IMR-90 (cell line): ENCODE data around the gene KCNMA1. TPM values are rescaled to one million over a fixed set of nuclear protein-coding genes. Genes with fewer than 3 reads are reported as not detected.

ENCODE experiments used
- ATAC-seq: fragments of 200-7000 bp; cut with Tn5 transposase; 2 replicates; pipeline ENCODE4 v1.9.1; 2020; ENCODE audit warnings: low read depth, mild to moderate bottlenecking, moderate library complexity
- BruUV-seq: library from RNA; stranded (reverse); fragments of 400-500 nt; replicated peaks from 2 replicates; lab custom pipeline; 2021; lab: Mats Ljungman, UMichigan
- CTCF ChIA-PET: fragments of 300-600 bp; formaldehyde crosslinking; extraction: SDS; loops from one replicate; lab custom pipeline; 2021; ENCODE audit warnings: antibody characterized with exemption; lab: Yijun Ruan, JAX
- POLR2A ChIA-PET: fragments of 300-600 bp; sonication (Branson Sonifier 250); formaldehyde crosslinking; loops from one replicate; lab custom pipeline; 2022; ENCODE audit warnings: antibody characterized with exemption; ENCODE audit not compliant: unreplicated experiment; lab: Charles Lee
- DNase-seq: peaks from one replicate; pipeline ENCODE4 v3.0.0; 2013
- H2AFZ ChIP-seq: replicated peaks from 2 replicates; pipeline ENCODE3; 2013; ENCODE audit warnings: low read length, mild to moderate bottlenecking; ENCODE audit not compliant: poor library complexity
- H2AK5ac ChIP-seq: 2 replicates; pipeline ENCODE4 v1.6.1; 2013; ENCODE audit warnings: low read depth, low read length, inconsistent platforms
- H2AK9ac ChIP-seq: replicated peaks from 2 replicates; pipeline ENCODE3; 2013; ENCODE audit warnings: mild to moderate bottlenecking, low read depth, low read length, moderate library complexity; ENCODE audit not compliant: poor library complexity
- H2BK120ac ChIP-seq: 2 replicates; pipeline ENCODE4 v1.6.1; 2013; ENCODE audit warnings: low read depth, low read length, inconsistent platforms
- H2BK15ac ChIP-seq: 3 replicates; pipeline ENCODE4 v1.6.1; 2013; ENCODE audit warnings: low read depth, low read length, inconsistent platforms
- H2BK20ac ChIP-seq: 2 replicates; pipeline ENCODE4 v1.6.1; 2013; ENCODE audit warnings: low read depth, mild to moderate bottlenecking, inconsistent platforms, low read length, moderate library complexity
- H2BK5ac ChIP-seq: 2 replicates; pipeline ENCODE4 v1.6.1; 2013; ENCODE audit warnings: mild to moderate bottlenecking, low read depth, low read length, inconsistent platforms; ENCODE audit not compliant: poor library complexity, severe bottlenecking
- H3K14ac ChIP-seq: replicated peaks from 2 replicates; pipeline ENCODE4 v1.6.1; 2013; ENCODE audit warnings: low read depth, low read length, inconsistent platforms
- H3K18ac ChIP-seq: 2 replicates; pipeline ENCODE4 v1.6.1; 2013; ENCODE audit warnings: low read depth, low read length, control low read depth
- H3K23ac ChIP-seq: 2 replicates; pipeline ENCODE4 v1.6.1; 2013; ENCODE audit warnings: low read depth, low read length, inconsistent platforms
- H3K27ac ChIP-seq: 2 replicates; pipeline ENCODE4 v1.5.1; 2013; ENCODE audit warnings: mild to moderate bottlenecking, control low read depth, low read length; ENCODE audit not compliant: insufficient read depth
- H3K27me3 ChIP-seq: 2 replicates; pipeline ENCODE4 v1.6.1; 2013; ENCODE audit warnings: low read length; ENCODE audit not compliant: control insufficient read depth, insufficient read depth
- H3K36me3 ChIP-seq: 2 replicates; pipeline ENCODE4 v1.6.1; 2013; ENCODE audit warnings: low read length, mixed read lengths; ENCODE audit not compliant: control insufficient read depth, insufficient read depth
- H3K4ac ChIP-seq: 2 replicates; pipeline ENCODE4 v1.6.1; 2013; ENCODE audit warnings: low read depth, low read length, inconsistent platforms
- H3K4me1 ChIP-seq: 2 replicates; pipeline ENCODE4 v1.6.1; 2013; ENCODE audit warnings: low read length, mixed read lengths; ENCODE audit not compliant: control insufficient read depth, insufficient read depth
- H3K4me2 ChIP-seq: 2 replicates; pipeline ENCODE4 v1.6.1; 2013; ENCODE audit warnings: low read depth, mild to moderate bottlenecking, control low read depth, low read length, moderate library complexity
- H3K4me3 ChIP-seq: 2 replicates; pipeline ENCODE4 v1.5.1; 2013; ENCODE audit warnings: low read depth, mild to moderate bottlenecking, control low read depth, low read length, moderate library complexity; ENCODE audit not compliant: insufficient read depth
- H3K56ac ChIP-seq: 2 replicates; pipeline ENCODE4 v1.6.1; 2013; ENCODE audit warnings: low read length, inconsistent platforms; ENCODE audit not compliant: insufficient read depth; ENCODE audit errors: extremely low read depth
- H3K79me1 ChIP-seq, 2 experiments: 2 replicates each; pipeline ENCODE4 v1.6.1; 2013; ENCODE audit warnings: low read length in 2 of 2, inconsistent platforms in 1 of 2, low read depth in 1 of 2
- H3K9ac ChIP-seq: 2 replicates; pipeline ENCODE4 v1.6.1; 2013; ENCODE audit warnings: low read depth, low read length, control low read depth
- H3K9me1 ChIP-seq: 2 replicates; pipeline ENCODE4 v1.6.1; 2013; ENCODE audit warnings: low read length, inconsistent platforms; ENCODE audit not compliant: insufficient read depth
- H3K9me3 ChIP-seq: 2 replicates; pipeline ENCODE4 v1.6.1; 2013; ENCODE audit warnings: low read length; ENCODE audit not compliant: control insufficient read depth, insufficient read depth
- H4K20me1 ChIP-seq: 2 replicates; pipeline ENCODE4 v1.6.1; 2013; ENCODE audit warnings: low read length, inconsistent platforms; ENCODE audit not compliant: insufficient read depth
- H4K5ac ChIP-seq: 2 replicates; pipeline ENCODE4 v1.6.1; 2013; ENCODE audit warnings: mild to moderate bottlenecking, low read depth, low read length, control low read depth
- H4K8ac ChIP-seq, 2 experiments: 2 replicates each; pipeline ENCODE4 v1.6.1; 2013; ENCODE audit warnings: low read depth in 2 of 2, low read length in 2 of 2, control low read depth in 1 of 2, inconsistent platforms in 1 of 2
- H4K91ac ChIP-seq: 2 replicates; pipeline ENCODE4 v1.6.1; 2013; ENCODE audit warnings: low read depth, low read length, inconsistent platforms; ENCODE audit not compliant: insufficient read depth
- BHLHE40 ChIP-seq: fragments of 150-350 bp; IDR thresholded peaks from 2 replicates; pipeline ENCODE4 v1.6.1; 2016; ENCODE audit warnings: mild to moderate bottlenecking, low read depth, low read length
- CEBPB ChIP-seq: IDR thresholded peaks from 2 replicates; pipeline ENCODE4 v1.6.1; 2012; ENCODE audit warnings: low read depth, low read length, improper control_type of control experiment
- CHD1 ChIP-seq: IDR thresholded peaks from 2 replicates; pipeline ENCODE4 v1.6.1; 2012; ENCODE audit warnings: low read depth, low read length, improper control_type of control experiment
- CTCF ChIP-seq: conservative IDR thresholded peaks from 2 replicates; pipeline ENCODE4 v1.5.1; 2012; ENCODE audit warnings: mild to moderate bottlenecking, low read depth, low read length, improper control_type of control experiment
- FOS ChIP-seq: fragments of 150-350 bp; IDR thresholded peaks from 2 replicates; pipeline ENCODE4 v1.6.1; 2016; ENCODE audit warnings: low read depth, low read length
- MAFK ChIP-seq: IDR thresholded peaks from 2 replicates; pipeline ENCODE4 v1.6.1; 2012; ENCODE audit warnings: low read depth, low read length, improper control_type of control experiment
- MAZ ChIP-seq: IDR thresholded peaks from 2 replicates; pipeline ENCODE4 v1.6.1; 2012; ENCODE audit warnings: low read depth, mild to moderate bottlenecking, low read length, improper control_type of control experiment, moderate library complexity, borderline replicate concordance
- MXI1 ChIP-seq: IDR thresholded peaks from 2 replicates; pipeline ENCODE4 v1.6.1; 2012; ENCODE audit warnings: low read depth, mild to moderate bottlenecking, low read length, moderate library complexity, borderline replicate concordance
- NFE2L2 ChIP-seq: fragments of 150-350 bp; IDR thresholded peaks from 2 replicates; pipeline ENCODE4 v1.6.1; 2016; ENCODE audit warnings: low read depth, mild to moderate bottlenecking, low read length
- POLR2A ChIP-seq: IDR thresholded peaks from 2 replicates; pipeline ENCODE4 v1.6.1; 2012; ENCODE audit warnings: mild to moderate bottlenecking, low read depth, low read length
- RAD21 ChIP-seq: IDR thresholded peaks from 2 replicates; pipeline ENCODE4 v1.6.1; 2012; ENCODE audit warnings: low read length, improper control_type of control experiment
- SMC3 ChIP-seq: fragments of 150-350 bp; IDR thresholded peaks from 2 replicates; pipeline ENCODE4 v1.6.1; 2016; ENCODE audit warnings: low read depth, mild to moderate bottlenecking, antibody characterized with exemption, low read length, moderate library complexity
- USF2 ChIP-seq: fragments of 150-350 bp; IDR thresholded peaks from 2 replicates; pipeline ENCODE4 v1.6.1; 2017; ENCODE audit warnings: mild to moderate bottlenecking, antibody characterized with exemption, low read length, low read depth
- WGBS, 2 experiments: methylation state at CpG; one replicate each; pipeline versions ENCODE4 v1.1.5 to v1.1.7; 2013; ENCODE audit warnings: missing lambda C conversion rate in 2 of 2; ENCODE audit not compliant: insufficient read length in 1 of 2; ENCODE audit errors: extremely low coverage in 2 of 2; 5-methylcytosine and 5-hydroxymethylcytosine counted together
- dilution Hi-C: fragments of 300-500 bp; cut with HindIII; formaldehyde crosslinking; loops from one replicate; pipeline ENCODE4 v1.14.3; 2018; ENCODE audit warnings: low sequenced_read_pairs; ENCODE audit not compliant: unreplicated experiment
- in situ Hi-C: fragments of 300-500 bp; cut with MboI; formaldehyde crosslinking; loops from 3 replicates; pipeline ENCODE4 v1.14.3; 2019; ENCODE audit warnings: low sequenced_read_pairs, inconsistent platforms, mixed read lengths
- intact Hi-C: fragments of 100-400 bp; cut with micrococcal nuclease; formaldehyde crosslinking; loops from 2 replicates; pipeline ENCODE4 v1.10.0; 2022
- polyA plus RNA-seq, 3 experiments: library from polyadenylated mRNA; depleted of rRNA; stranded (reverse); fragments of >200 nt; gene quantifications; 2 replicates each; pipeline ENCODE4 v1.2.3, GENCODE V29; 2012; ENCODE audit warnings: low replicate concordance in 1 of 3
- total RNA-seq: library from RNA; depleted of rRNA; stranded (reverse); fragments of >200 nt; gene quantifications from 2 replicates; pipeline ENCODE4 v1.2.3, GENCODE V29; 2012
- TF ChIP-seq, protein P1 (sequence below): fragments of 150-350 bp; IDR thresholded peaks from 2 replicates; pipeline ENCODE4 v1.6.1; 2016; ENCODE audit warnings: low read depth, mild to moderate bottlenecking, low read length, moderate library complexity, borderline replicate concordance

The KCNMA1 gene
- total and polyA plus RNA-seq, 2 of the 4 experiments (the other 2 are of a cell fraction): 25.6 to 29.6 TPM

- ChIA-PET CTCF (no interaction called here), POLR2A (no interaction called here)
- in situ Hi-C loops: no loop called here
- H4K91ac ChIP-seq: no peak overlapping the region
- dilution Hi-C loops: no loop called here
- H3K9ac ChIP-seq: no peak overlapping the region
- intact Hi-C loops: no loop called here
- ATAC-seq: no peak
- H3K18ac ChIP-seq: no peak overlapping the region
- BruUV-seq: no TSS peak
- no peaks in the 10 kb centered on the region for H3K79me1 ChIP-seq
- no peak overlapping the region for H3K56ac ChIP-seq
- H2AFZ ChIP-seq: no peak overlapping the region
- H3K4ac ChIP-seq: no peak overlapping the region
- no peak overlapping the region for H2AK9ac ChIP-seq
- TF ChIP-seq, protein P1, sequence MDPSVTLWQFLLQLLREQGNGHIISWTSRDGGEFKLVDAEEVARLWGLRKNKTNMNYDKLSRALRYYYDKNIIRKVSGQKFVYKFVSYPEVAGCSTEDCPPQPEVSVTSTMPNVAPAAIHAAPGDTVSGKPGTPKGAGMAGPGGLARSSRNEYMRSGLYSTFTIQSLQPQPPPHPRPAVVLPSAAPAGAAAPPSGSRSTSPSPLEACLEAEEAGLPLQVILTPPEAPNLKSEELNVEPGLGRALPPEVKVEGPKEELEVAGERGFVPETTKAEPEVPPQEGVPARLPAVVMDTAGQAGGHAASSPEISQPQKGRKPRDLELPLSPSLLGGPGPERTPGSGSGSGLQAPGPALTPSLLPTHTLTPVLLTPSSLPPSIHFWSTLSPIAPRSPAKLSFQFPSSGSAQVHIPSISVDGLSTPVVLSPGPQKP: no peak
- TF ChIP-seq MAFK: no peak
- no peak for TF ChIP-seq CTCF
- TF ChIP-seq POLR2A: no peak
- no peak for TF ChIP-seq BHLHE40
- TF ChIP-seq SMC3: no peak
- no peak for TF ChIP-seq FOS
- no peak for TF ChIP-seq MXI1
- TF ChIP-seq CEBPB: no peak
- no peak for TF ChIP-seq RAD21
- TF ChIP-seq NFE2L2: no peak
- no peak for TF ChIP-seq CHD1
- no peak for TF ChIP-seq USF2
- TF ChIP-seq MAZ: no peak
- H3K4me3 ChIP-seq: no peak overlapping the region
- no peaks in the 10 kb centered on the region for H3K9me1 ChIP-seq
- no peak overlapping the region for H2BK120ac ChIP-seq
- H2BK15ac ChIP-seq: no peak overlapping the region
- no peak overlapping the region for H3K14ac ChIP-seq
- no peak overlapping the region for H3K27ac ChIP-seq
- no peak overlapping the region for H2BK5ac ChIP-seq
- H4K8ac ChIP-seq: no peak overlapping the region
- H2BK20ac ChIP-seq: no peak overlapping the region
- no peaks in the 10 kb centered on the region for H3K36me3 ChIP-seq
- H4K20me1 ChIP-seq: no peaks in the 10 kb centered on the region
- no peak overlapping the region for H2AK5ac ChIP-seq
- no peak overlapping the region for H4K5ac ChIP-seq
- no peaks in the 10 kb centered on the region for H3K4me1 ChIP-seq
- H3K23ac ChIP-seq: no peak overlapping the region
- no peak for DNase-seq
- H3K9me3 ChIP-seq: no peaks in the 10 kb centered on the region
- no peak overlapping the region for H3K4me2 ChIP-seq
- no CpG with 5 or more reads among the region's 4 CpGs for WGBS, 2 experiments
- H3K27me3 ChIP-seq: peaks cover 43% of the 10 kb centered on the region
Observed at GRCh38 chr10:77675347-77675746, 37.7 kb upstream of the KCNMA1 start.
